Measurements from ENCODE around the gene IRS2.

IRS2 gene

DNA sequence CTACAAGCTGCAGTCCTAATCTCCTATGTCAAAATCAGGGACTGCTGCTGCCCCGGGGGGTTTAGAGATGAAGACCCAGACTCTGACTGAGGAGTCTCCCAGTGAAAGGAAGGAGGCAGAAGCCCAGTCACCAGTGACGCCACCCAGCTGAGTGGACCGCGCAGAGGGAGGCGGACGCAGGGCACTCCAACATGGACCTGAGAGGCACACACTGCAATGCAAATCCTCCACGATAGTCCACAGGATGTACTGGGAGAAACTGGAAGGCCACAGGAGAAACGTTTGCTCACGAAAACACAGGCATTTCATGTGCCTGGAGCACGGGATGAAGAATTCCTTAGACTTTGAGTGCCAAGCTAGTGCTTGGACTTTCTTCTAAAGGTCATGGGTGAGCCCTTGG is 58.3 kb downstream of the IRS2 start:
- no peak for DNase-seq

DNA sequence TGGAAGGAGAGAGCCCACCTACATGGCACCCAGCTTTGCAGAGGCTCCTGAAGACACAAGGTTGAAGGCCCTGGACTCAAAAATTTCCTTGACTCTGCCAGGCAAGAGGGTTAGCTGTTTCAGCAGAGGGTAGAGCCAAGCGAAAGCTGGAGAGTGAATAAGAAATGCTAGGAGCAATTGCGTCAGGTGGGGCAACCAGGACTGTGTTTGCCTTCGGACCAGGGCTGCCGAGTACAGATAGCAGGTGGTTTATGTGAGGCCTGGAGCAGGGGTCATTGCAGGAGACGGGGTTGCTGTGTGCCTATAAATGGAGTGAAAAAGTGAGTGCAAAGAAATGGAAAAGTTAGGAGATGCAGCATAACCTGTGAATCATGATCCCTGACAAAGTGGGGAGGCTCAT is 59.1 kb downstream of the IRS2 start:
- no peak for DNase-seq

DNA sequence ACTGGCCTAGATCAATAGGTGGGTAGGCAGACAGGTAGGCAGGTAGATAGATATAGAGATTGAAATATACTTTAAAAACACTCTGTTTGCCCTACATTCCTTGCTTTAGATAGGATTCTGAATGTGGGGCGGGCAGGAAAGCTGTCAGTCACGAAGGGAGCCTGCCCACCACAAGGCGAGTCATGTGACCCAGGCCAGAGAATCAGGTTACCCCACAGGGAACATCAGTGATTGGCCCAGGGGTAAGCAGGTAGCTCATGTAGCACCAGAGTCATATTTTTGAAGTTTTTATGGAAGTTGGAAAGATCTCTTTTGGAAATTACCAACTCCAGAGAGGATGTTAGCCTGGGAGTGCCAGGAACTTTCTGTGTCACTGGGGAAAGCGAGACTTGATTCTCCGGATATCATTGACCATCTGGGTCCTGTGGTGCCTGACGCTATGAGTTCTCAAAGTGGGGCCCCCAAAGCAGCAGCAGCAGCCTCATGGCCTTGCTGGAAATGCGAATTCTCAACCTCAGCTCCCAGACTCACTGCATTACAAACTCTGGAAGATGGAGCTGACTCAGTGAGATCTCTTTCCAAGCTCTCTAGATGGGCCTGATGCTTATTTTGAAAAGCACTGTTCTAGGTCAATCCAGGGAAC is 60.3 kb downstream of the IRS2 start:
- DNase-seq, result no peak

DNA sequence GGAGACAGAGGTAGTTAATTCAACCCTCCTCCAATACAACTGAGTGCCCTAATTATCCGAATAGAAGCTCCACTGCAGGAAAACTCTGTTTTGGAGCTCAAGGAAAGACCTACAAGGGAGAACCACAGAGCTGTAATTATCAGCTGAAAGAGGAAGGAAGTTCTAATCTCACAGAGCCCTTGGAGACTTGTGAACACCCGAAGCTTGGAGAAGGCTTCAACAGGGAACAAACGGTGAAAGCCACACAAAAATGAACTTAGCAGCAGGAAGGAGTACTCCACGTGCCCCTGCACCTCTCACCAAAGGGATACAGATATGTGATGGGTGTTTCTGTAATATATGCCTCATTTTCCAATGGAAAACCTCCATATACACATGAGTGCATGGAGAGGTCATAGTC is 61.1 kb downstream of the IRS2 start:
- no peak for DNase-seq

- no peak for DNase-seq
Observed at GRCh38 chr13:109724603-109725002, 61.8 kb downstream of the IRS2 start.

DNA sequence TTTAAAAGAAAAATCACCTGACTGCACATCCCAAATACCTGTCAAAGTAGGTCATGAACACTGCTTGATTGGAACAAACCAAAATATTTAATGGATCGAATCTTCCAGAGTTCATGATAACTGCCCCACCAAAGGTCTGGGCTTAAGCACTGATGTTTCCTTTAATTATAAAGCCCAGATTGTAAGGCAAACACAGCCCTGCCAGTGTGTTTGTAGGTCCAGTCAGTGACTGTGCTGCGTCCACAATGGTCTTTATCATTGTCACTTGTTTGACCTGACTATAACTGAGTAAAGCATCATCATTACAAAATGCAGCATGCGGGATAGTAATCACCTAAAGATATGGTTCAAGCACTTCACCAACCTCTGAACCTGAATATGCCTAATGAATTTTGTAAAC is 63.3 kb downstream of the IRS2 start:
- no peak for DNase-seq

- DNase-seq, result no peak
Observed at GRCh38 chr13:109722068-109722467, 64.3 kb downstream of the IRS2 start.

DNA sequence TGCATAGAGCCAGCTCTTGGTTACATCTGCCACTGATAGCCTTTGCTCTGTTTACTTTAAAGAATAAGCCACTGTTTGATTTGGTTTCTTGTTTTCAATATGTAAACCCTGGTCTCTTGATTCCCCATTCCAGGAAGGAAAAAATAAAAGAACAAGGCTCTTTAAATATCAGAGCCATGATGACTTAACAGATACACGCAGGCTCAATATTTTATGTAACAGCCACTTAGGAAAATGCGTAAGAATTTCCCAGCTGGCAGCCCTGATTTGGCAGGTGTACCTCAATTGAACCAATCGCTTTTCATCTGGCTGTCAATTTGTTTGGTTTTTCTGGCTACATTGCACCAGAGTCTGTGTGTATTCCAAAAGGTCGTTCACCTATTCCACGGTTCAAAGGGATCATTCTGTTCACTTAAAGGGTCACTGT is 65.6 kb downstream of the IRS2 start:
- peak; percentile 17 for DNase-seq

- no peak for DNase-seq
Observed at GRCh38 chr13:109719962-109720646, 66.3 kb downstream of the IRS2 start.

DNA sequence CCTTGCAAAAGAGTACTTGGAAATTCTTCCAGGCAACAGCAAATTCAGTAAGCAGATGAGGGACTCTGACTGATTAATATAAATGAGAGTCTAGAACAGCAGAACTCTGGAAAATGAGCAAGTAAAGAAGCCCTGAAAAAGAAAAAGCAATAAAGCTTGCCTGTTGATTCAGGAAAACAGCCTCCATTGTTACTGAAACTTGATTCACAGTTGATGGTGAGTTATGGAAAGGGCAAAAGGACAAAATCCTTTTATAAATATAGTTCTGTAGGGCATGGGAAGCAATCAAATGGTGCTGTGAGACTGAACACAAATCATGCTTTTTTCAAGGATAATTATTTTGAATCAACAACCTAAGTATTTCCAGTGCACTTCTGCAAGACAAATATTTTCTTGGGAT is 67.7 kb downstream of the IRS2 start:
- DNase-seq, result no peak

DNA sequence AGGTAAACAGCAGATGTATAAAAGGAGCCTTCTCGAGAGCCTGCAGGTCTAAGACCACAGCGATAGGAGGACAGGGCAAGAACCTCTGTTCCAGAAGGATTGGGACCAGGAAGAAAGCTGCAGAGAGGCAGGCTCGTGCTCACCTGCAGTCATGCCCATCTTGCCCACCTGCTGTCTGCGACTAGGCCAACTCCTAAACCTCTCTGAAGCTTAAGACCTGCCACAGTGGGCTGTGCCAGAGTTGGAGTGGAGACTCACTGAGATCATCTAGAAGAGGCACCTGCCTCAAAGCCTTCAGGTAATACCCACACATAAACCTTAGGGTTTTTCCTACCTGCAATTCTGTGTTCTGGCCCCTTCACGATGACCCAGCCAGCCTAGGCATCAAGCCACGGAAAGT is 68.7 kb downstream of the IRS2 start:
- no peak for DNase-seq

DNA sequence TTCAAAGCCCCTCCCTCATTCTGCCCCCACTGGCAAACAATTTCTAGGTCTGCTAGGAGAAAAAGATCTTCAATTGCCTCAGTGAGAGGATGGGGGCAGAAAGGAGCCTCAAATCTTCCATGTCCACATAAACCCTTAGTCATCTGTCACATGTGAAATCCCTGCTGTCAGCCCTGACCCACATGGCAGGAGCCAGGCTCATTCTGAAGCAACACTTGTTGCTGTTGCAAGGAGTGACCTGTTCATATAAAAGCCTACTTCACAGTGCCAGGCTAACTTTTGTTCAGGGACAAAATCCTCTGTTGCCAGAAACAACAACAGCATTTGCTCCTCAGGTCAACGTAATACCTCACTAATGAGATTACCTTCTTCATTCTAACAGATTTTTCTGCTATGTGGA is 70.5 kb downstream of the IRS2 start:
- DNase-seq, result no peak

DNA sequence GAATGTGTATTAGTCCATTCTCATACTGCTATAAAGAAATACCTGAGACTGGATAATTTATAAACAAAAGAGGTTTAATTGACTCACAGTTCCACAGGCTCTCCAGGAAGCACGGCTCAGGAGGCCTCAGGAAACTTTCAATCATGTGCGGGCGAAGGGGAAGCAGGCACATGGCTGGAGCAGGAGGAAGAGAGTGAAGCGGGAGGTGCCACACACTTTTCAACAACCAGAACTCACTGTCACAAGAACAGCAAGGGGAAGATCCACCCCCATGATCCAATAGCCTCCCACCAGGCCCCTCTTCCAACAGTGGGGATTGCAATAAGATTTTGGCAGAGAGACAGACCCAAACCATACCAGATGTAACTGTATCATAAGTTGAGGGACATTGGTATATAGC is 72.7 kb downstream of the IRS2 start:
- no peak for DNase-seq

- DNase-seq, result no peak
Observed at GRCh38 chr13:109712124-109712722, 74.2 kb downstream of the IRS2 start.

- DNase-seq, result no peak
Observed at GRCh38 chr13:109707742-109708617, 78.4 kb downstream of the IRS2 start.

- DNase-seq, result peak; percentile 21
Observed at GRCh38 chr13:109707044-109707741, 79.2 kb downstream of the IRS2 start.

DNA sequence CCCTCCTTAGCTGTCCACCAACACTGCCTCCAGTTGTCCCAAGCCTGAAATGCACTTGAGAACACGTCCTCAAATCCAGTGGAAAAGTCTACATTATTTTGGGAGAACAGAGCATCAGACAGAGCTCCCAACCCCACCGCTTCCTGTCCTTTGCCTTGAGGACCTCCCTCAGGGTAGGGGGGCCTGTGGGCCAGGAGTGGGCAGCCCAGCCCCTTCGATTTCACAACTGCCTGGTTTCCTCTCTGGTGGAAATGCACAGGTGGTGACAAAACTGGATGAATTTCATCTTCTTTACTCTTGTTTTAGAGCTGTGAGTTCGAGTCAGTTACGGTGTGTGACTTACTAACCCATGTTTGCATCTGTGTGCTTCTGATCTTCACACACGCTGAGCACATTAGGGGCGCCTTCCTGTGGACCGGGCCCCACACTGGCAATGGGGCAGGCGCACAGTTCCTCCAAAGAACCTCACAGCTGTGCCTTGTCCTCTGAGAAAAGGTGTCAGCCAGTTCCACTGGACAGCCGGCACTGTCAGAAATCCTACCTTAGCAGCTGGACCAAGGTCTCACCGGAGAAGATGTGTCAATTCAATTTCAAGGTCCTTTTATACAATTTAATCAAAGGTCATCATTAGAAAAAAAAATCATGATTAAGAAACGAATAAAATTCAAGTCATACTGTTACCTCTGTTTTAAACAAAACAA is 80.2 kb downstream of the IRS2 start:
- DNase-seq, result no peak

DNA sequence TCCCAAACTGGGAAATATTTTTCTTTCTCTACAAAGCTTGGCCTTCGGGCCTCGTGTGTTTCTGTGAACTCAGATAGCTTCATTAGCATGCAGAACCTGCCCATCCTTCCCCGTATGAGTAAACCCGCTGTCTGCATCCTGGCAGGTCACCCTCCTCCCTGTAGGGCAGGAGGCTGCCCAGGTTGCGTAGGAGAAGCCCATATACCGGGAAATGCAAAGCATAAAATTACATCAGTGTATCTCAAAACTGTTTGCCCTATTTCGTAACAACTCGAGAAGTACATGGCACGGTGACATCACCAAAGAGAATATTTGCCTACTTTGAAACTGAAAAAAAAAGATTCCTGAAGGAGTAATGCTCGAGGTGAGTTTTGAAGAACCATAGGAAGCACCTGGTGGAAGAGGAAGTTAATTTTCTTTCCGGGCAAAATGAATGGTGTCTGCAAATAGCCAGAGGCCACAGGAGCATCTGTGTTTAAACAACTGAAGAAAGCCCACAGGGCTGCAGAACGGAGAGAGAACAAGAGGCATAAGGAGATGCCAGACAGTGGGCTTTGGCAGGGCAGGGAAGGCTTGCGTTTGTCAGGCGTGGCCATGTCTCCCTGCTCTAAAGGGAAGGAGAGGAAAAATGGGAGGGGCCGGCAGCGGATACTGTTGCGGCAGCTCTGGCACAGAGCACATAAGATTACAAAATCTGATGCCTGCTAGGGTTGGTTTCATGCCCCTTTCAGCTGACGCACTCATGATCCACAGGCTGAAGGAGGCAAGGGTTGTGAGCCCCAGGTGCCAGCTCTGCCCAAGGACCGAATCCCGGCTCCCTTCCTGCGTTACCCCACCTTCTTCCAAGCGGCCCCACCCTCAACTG is 81.4 kb downstream of the IRS2 start:
- peak; percentile 30 for DNase-seq

- no peak for DNase-seq
Observed at GRCh38 chr13:109703250-109703649, 83.1 kb downstream of the IRS2 start.
